Measurements from ENCODE around the gene MLEC. TPM values are rescaled to one million over a fixed set of nuclear protein-coding genes. Genes with fewer than 3 reads are reported as not detected.

MLEC gene
- total and polyA plus RNA-seq, 9 of the 15 experiments (the other 6 are each of a cell fraction or from before 2014, with no cell fraction given): 18.5 to 108 (median 57.8) TPM

DNA sequence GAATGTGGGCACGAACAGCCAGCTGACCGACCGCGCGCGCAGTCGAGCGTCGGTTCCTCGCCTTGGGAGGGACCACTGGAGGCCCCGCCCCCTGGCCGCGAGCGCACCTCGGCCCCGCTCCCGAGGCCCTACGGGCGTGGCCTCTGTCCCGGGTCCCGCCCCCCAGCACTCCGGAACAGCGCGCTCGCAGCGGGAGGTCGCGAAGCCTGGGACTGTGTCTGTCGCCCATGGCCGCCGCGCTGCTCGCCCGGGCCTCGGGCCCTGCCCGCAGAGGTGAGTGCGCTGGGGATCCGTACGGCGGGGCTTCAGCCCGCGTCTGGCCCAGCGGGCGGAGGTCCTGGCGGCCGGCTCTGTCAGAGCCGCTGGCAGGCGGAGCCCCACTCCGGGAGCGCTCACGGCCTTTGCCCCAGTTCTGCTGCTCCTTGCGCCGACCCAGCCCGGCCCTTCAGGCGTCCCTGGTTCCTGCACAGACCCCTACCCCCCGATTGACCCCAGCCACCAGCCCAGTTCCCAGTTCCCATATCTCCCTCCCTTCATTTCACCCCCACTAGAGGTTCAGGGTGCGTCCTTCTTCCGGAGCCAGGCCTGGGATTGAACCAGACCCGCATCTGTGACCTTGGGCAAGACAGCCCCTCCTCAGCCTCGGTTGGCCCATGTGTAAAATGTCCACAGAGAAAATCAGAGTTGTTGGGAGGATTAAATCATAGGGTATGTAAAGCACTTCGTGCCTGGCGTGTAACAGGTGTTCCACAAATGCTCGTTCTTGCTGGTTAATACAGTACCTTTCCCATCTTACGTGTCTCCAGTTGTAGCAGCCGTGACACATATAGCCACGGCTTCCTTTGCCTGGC, 38.9 kb downstream of the MLEC start, which contains the start of gene ACADS:
TSS of gene ACADS (plus strand) at position 168 of the 851 bp plus-strand sequence. CDS start at position 228, 60 bp downstream.
- peak within 1 kb of the TSS; percentile 83 for H3K27ac ChIP-seq (ENCODE audit: extremely low read depth, low read depth, low read length)
- CTCF ChIA-PET (ENCODE audit: low intra/inter-chr PET ratio): no interaction called here
- TF ChIP-seq MTA3 (IDR thresholded peaks at IDR 0.05; ENCODE audit: borderline replicate concordance) (0 out of 2 replicates have a peak, but pooled peaks have one; percentile 14), RAD21 (CRISPR knock-in tag; conservative IDR thresholded peaks at IDR 0.05 in 1 of 2, IDR thresholded peaks at IDR 0.05 in 1 of 2) (0 out of 4 replicates have a peak, but pooled peaks of 1 of the 2 experiments have one; percentile 9), KDM2B (CRISPR knock-in tag; IDR thresholded peaks at IDR 0.05) (peak; percentile 68; the same call in 1 of the 2 replicates), NONO (IDR thresholded peaks at IDR 0.05; ENCODE audit: low read depth in 2 of 2, low read length in 1 of 2) (peak; percentile 26 to 87; a peak in 2 of 4 replicates)
- TF ChIP-seq, protein P1, sequence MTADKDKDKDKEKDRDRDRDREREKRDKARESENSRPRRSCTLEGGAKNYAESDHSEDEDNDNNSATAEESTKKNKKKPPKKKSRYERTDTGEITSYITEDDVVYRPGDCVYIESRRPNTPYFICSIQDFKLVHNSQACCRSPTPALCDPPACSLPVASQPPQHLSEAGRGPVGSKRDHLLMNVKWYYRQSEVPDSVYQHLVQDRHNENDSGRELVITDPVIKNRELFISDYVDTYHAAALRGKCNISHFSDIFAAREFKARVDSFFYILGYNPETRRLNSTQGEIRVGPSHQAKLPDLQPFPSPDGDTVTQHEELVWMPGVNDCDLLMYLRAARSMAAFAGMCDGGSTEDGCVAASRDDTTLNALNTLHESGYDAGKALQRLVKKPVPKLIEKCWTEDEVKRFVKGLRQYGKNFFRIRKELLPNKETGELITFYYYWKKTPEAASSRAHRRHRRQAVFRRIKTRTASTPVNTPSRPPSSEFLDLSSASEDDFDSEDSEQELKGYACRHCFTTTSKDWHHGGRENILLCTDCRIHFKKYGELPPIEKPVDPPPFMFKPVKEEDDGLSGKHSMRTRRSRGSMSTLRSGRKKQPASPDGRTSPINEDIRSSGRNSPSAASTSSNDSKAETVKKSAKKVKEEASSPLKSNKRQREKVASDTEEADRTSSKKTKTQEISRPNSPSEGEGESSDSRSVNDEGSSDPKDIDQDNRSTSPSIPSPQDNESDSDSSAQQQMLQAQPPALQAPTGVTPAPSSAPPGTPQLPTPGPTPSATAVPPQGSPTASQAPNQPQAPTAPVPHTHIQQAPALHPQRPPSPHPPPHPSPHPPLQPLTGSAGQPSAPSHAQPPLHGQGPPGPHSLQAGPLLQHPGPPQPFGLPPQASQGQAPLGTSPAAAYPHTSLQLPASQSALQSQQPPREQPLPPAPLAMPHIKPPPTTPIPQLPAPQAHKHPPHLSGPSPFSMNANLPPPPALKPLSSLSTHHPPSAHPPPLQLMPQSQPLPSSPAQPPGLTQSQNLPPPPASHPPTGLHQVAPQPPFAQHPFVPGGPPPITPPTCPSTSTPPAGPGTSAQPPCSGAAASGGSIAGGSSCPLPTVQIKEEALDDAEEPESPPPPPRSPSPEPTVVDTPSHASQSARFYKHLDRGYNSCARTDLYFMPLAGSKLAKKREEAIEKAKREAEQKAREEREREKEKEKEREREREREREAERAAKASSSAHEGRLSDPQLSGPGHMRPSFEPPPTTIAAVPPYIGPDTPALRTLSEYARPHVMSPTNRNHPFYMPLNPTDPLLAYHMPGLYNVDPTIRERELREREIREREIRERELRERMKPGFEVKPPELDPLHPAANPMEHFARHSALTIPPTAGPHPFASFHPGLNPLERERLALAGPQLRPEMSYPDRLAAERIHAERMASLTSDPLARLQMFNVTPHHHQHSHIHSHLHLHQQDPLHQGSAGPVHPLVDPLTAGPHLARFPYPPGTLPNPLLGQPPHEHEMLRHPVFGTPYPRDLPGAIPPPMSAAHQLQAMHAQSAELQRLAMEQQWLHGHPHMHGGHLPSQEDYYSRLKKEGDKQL (CRISPR knock-in tag; IDR thresholded peaks at IDR 0.05; ENCODE audit: borderline replicate concordance): peak; percentile 48; the same call in 1 of the 2 replicates

More for the DNA sequence above, 38.9 kb downstream of the MLEC start, which contains the start of gene ACADS:
- H3K9ac ChIP-seq (ENCODE audit: insufficient read depth in 1 of 2, low read depth in 2 of 2, low read length in 2 of 2): peak within 1 kb of the TSS; percentile 86 to 98
- peaks cover 8% of the 10 kb centered on the region; the same call in 1 of the 2 replicates for H4K20me1 ChIP-seq (replicated peaks; ENCODE audit: control insufficient read depth, insufficient read depth, low read length)
- peak; percentile 94 to 99 (median 98) for DNase-seq (ENCODE audit: extremely low read depth in 1 of 4, low spot score in 3 of 4)
- H3K27me3 ChIP-seq (ENCODE audit: control insufficient read depth in 2 of 2, insufficient read depth in 2 of 2, low read length in 2 of 2): no peaks in the 10 kb centered on the region
- in situ Hi-C loops (cut with MboI) (no loop called here), intact Hi-C loops (cut with micrococcal nuclease) (no loop called here)
- peak; percentile 100 for ATAC-seq
- H2AFZ ChIP-seq (ENCODE audit: low read depth, low read length): peak within 1 kb of the TSS; percentile 92
- BruUV-seq (replicated peaks): no TSS peak
- H3K79me2 ChIP-seq (ENCODE audit: control insufficient read depth, insufficient read depth, low read length): peaks cover 14% of the 10 kb centered on the region
- peak within 1 kb of the TSS; percentile 97 for H3K4me2 ChIP-seq (ENCODE audit: insufficient read depth, low read length)
- POLR2A ChIA-PET: interaction anchor here (0.6 to 0.9 kb wide), 3 partner anchors 36 to 435 kb away, joined by 3 read pairs; no protein-coding TSS in a partner anchor
- 5% methylated on average over 56 of the region's 66 CpGs for WGBS (ENCODE audit: insufficient coverage, low coverage, missing lambda C conversion rate)
- FAIRE-seq: peak; percentile 81
- no peaks in the 10 kb centered on the region for H3K9me1 ChIP-seq (ENCODE audit: control insufficient read depth, insufficient read depth, low read length)
- no peaks in the 10 kb centered on the region for H3K9me3 ChIP-seq (replicated peaks; ENCODE audit: control insufficient read depth, insufficient read depth, low read depth, low read length)
- peak within 1 kb of the TSS; percentile 85 for H3K4me3 ChIP-seq
- H3K36me3 ChIP-seq (ENCODE audit: control insufficient read depth, insufficient read depth, low read length): peaks cover 61% of the 10 kb centered on the region
- H3K4me1 ChIP-seq (replicated peaks in 1 of 2; ENCODE audit: control insufficient read depth in 2 of 2, insufficient read depth in 2 of 2, low read length in 2 of 2): peaks cover 18 to 28% of the 10 kb centered on the region in 2 experiments
